ENCODE data around the gene COL6A1. TPM values are rescaled to one million over a fixed set of nuclear protein-coding genes. Genes with fewer than 3 reads are reported as not detected.
"Not testable (repeated sequence)": the region's sequence is repeated elsewhere in the genome, so short reads cannot be mapped to it uniquely, and the experiment has no call there.

COL6A1 gene
- total RNA-seq, 1 experiment from 2014 or later = 17.8 TPM

GRCh38 chr21:46045154-46045553 lies 63.6 kb downstream of the COL6A1 start:
- TF ChIP-seq CTCF (IDR thresholded peaks at IDR 0.05; ENCODE audit: unreplicated experiment) = no peak
- Mint-ChIP-seq H3K9me3 (ENCODE audit: low read depth, unreplicated experiment) (no peaks in the 10 kb centered on the region), H3K4me1 (ENCODE audit: low read depth, unreplicated experiment) (no peaks in the 10 kb centered on the region), H3K27me3 (ENCODE audit: unreplicated experiment) (no peaks in the 10 kb centered on the region), H3K27ac (ENCODE audit: unreplicated experiment) (no peak overlapping the region), H3K36me3 (ENCODE audit: insufficient read depth, unreplicated experiment) (no peaks in the 10 kb centered on the region), H3K4me3 (ENCODE audit: low read depth, unreplicated experiment) (no peak overlapping the region)
- no TSS peak for BruUV-seq (replicated peaks)
- DNase-seq = no peak
- CTCF ChIA-PET = no interaction called here
- intact Hi-C loops (cut with micrococcal nuclease; ENCODE audit: unreplicated experiment) = no loop called here

- Mint-ChIP-seq H3K36me3 (ENCODE audit: insufficient read depth, unreplicated experiment) (no peaks in the 10 kb centered on the region), H3K27ac (ENCODE audit: unreplicated experiment) (no peak overlapping the region), H3K9me3 (ENCODE audit: low read depth, unreplicated experiment) (no peaks in the 10 kb centered on the region), H3K4me1 (ENCODE audit: low read depth, unreplicated experiment) (no peaks in the 10 kb centered on the region), H3K27me3 (ENCODE audit: unreplicated experiment) (no peaks in the 10 kb centered on the region), H3K4me3 (ENCODE audit: low read depth, unreplicated experiment) (no peak overlapping the region)
- CTCF ChIA-PET = interaction anchor here (0.7 kb wide), 1 partner anchor 591 kb away, joined by 3 read pairs; no protein-coding TSS in a partner anchor
- BruUV-seq (replicated peaks) = no TSS peak
- intact Hi-C loops (cut with micrococcal nuclease; ENCODE audit: unreplicated experiment) = no loop called here
- no peak for DNase-seq
- TF ChIP-seq CTCF (IDR thresholded peaks at IDR 0.05; ENCODE audit: unreplicated experiment) = no peak
These were observed 64.9 kb downstream of the COL6A1 start for GRCh38 chr21:46046471-46046870.

DNA sequence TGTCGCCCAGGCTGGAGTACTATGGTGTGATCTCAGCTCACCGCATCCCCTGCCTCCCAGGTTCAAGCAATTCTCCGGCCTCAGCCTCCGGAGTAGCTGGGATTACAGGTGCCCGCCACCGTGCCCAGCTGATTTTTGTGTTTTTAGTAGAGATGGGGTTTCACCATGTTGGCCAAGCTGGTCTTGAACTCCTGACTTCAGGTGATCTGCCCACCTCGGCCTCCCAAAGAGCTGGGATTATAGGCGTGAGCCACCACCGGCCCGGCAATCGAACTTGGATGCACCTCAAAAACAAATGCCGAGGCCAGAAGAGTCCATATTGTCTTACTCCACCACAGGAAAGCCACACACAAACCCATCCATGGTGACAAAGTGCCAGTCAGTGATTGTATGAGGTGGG lies 65.3 kb downstream of the COL6A1 start:
- H3K4me1 Mint-ChIP-seq (ENCODE audit: low read depth, unreplicated experiment); H3K27me3 Mint-ChIP-seq (ENCODE audit: unreplicated experiment); H3K36me3 Mint-ChIP-seq (ENCODE audit: insufficient read depth, unreplicated experiment); H3K4me3 Mint-ChIP-seq (ENCODE audit: low read depth, unreplicated experiment); BruUV-seq (replicated peaks); intact Hi-C loops (cut with micrococcal nuclease; ENCODE audit: unreplicated experiment); H3K9me3 Mint-ChIP-seq (ENCODE audit: low read depth, unreplicated experiment); H3K27ac Mint-ChIP-seq (ENCODE audit: unreplicated experiment); DNase-seq: not testable (repeated sequence)
- CTCF ChIA-PET = interaction anchor here (0.7 kb wide), 1 partner anchor 590 kb away, joined by 3 read pairs; no protein-coding TSS in a partner anchor

DNA sequence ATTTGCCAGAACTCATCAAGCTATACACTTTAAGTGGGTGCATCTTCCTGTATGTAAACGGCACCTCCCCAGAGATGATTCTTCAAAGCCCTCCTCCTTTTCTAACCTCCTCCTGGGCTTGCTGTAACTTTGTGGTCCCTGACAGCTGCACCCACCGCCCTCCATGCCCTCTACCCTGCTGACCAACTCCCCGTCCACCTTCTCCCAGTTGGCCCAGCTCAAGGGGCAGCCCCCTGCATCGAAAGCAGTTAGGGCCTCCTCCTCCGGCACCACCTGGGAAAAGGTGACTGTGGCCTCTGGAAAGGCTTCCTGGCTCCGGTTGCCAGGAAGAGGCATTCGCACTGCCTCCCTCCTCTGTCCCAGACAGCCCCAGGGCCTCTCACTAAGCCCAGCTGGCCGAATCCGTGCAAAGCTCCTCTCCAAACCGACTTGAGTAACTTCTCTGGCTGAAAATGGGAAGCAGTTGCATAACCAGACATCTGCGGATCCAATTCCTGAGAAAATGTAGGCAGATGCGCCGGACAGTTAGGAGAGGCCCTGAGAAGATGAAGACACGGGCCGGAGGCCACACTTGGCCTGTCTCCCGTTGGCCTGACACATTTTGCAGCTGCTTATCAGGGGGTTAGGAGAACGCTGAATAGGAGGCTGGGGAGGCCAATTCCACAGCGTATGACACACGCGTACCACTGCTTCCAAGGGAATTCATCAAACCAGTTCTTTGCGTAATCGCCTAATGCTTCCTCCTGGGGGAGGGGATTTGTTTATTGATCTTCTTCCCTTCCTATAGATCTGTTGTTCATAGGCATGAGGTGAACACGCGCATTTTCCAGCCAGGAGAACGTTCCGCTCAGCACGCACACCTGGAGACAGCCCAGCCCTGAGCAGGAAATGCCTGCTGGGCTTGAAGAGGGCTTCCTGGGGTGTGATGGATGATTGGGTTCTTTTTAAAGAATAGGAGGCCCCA lies 67.6 kb downstream of the COL6A1 start:
- H3K27me3 Mint-ChIP-seq (ENCODE audit: unreplicated experiment) = no peaks in the 10 kb centered on the region
- intact Hi-C loops (cut with micrococcal nuclease; ENCODE audit: unreplicated experiment) = no loop called here
- no peak for DNase-seq
- CTCF ChIA-PET = no interaction called here
- no peak overlapping the region for H3K4me3 Mint-ChIP-seq (ENCODE audit: low read depth, unreplicated experiment)
- TF ChIP-seq CTCF (IDR thresholded peaks at IDR 0.05; ENCODE audit: unreplicated experiment) = no peak
- H3K36me3 Mint-ChIP-seq (ENCODE audit: insufficient read depth, unreplicated experiment) = no peaks in the 10 kb centered on the region
- no TSS peak for BruUV-seq (replicated peaks)
- H3K9me3 Mint-ChIP-seq (ENCODE audit: low read depth, unreplicated experiment) = no peaks in the 10 kb centered on the region
- no peak overlapping the region for H3K27ac Mint-ChIP-seq (ENCODE audit: unreplicated experiment)
- no peaks in the 10 kb centered on the region for H3K4me1 Mint-ChIP-seq (ENCODE audit: low read depth, unreplicated experiment)
